Stimulated activated effector memory CD8-positive, alpha-beta T cell treated with anti-CD3 and anti-CD28 coated beads, Interleukin-12 subunit alpha, Interleukin-12 subunit beta, amount 100 ng/mL, for 72 hours (primary cell): Measurements from ENCODE around the gene WNT11.

ENCODE experiments used
- ATAC-seq: fragments of 150-1000 bp; cut with Tn5 transposase; 2 replicates; pipeline ENCODE4 v1.10.0; 2021
- DNase-seq, 2 donors: peaks; one replicate each; pipeline ENCODE4 v3.0.0; 2021 to 2022; ENCODE audit warnings: low spot score in 2 of 2
- H3K27ac Mint-ChIP-seq: one replicate; pipeline ENCODE4 v1.8.0; 2022; ENCODE audit warnings: mild to moderate bottlenecking, mixed read lengths
- H3K36me3 Mint-ChIP-seq: one replicate; pipeline ENCODE4 v1.8.0; 2022; ENCODE audit warnings: mild to moderate bottlenecking, mixed read lengths
- H3K4me1 Mint-ChIP-seq: one replicate; pipeline ENCODE4 v1.8.0; 2022; ENCODE audit warnings: mixed read lengths
- H3K4me3 Mint-ChIP-seq: one replicate; pipeline ENCODE4 v1.8.0; 2022; ENCODE audit warnings: mild to moderate bottlenecking, mixed read lengths
- H3K9me3 Mint-ChIP-seq: one replicate; pipeline ENCODE4 v1.8.0; 2022; ENCODE audit warnings: mixed read lengths

WNT11 gene

DNA sequence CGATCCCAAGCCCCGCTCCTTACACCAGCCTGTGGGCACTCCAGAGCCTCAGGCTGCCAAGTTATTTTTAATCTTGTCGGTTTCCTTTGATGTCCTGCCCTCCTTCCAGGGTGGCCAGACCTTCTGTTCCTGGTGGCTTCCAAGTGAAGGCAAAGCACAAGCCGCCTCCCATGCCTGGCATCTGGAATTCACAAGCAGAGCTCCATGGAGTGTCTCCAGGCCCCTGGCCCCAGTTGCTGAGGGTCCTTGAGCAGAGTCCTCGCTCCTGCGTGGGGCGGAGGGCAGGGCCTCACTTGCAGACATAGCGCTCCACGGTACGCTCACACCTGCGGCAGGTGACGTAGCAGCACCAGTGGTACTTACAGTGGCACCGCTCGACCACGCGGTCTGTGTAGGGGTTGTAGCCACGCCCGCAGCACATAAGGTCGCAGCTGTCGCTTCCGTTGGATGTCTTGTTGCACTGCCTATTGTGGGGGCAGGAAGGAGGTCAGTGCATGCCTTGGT, 19.5 kb downstream of the WNT11 start:
- DNase-seq (no peak), ATAC-seq (no peak)
- Mint-ChIP-seq H3K4me3 (no peak overlapping the region), H3K4me1 (peaks cover 12% of the 10 kb centered on the region), H3K27ac (no peak overlapping the region), H3K9me3 (no peaks in the 10 kb centered on the region), H3K36me3 (no peaks in the 10 kb centered on the region)

DNA sequence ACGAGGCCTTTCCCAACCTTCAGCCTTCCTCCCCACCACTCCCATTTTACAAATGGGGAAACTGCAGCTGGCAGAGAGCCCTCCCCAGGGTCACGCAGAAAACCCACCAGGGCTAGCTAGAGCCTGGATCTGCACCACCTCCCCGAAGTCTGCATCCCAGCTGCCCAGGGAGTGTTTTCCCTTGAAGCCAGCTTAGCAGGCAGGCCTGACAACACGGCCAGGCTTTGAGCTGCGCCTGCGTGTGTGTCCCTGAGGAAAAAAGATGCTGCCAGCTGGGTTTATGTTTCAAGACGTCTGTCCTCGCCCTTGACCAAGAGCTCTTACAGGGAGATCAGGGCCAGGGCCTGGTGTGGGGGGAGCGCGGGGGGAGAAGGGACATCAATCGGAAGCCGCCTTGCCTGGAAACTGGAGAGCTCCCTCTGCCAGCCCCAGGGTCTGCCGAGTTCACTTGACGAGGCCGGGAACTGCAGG, 20.3 kb downstream of the WNT11 start:
- Mint-ChIP-seq H3K4me3 (no peak overlapping the region), H3K9me3 (no peaks in the 10 kb centered on the region), H3K36me3 (no peaks in the 10 kb centered on the region)

DNA sequence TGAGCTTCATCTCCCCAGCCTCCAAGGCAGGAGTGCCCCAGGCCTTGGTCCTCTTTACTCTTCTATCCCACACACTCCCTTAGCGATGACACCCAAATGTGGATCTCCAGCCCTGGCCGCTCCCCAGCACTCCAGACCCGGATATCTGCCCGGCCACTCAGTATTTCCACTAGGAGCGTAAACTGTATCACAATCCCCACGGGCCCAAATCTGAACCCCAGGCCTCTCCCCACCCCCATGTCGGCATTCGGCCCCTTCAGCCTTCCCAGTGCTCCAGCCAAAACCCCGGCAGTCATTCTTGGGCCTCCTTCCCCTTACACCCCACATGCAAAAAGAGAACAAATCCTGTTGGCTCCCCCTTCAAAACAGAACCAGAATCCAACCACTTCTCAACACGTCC, 20.8 kb downstream of the WNT11 start:
- peaks cover 7% of the 10 kb centered on the region for H3K4me1 Mint-ChIP-seq
- peak overlapping the region; percentile 35 for H3K27ac Mint-ChIP-seq
- H3K9me3 Mint-ChIP-seq: no peaks in the 10 kb centered on the region
- no peak overlapping the region for H3K4me3 Mint-ChIP-seq
- no peaks in the 10 kb centered on the region for H3K36me3 Mint-ChIP-seq
- ATAC-seq: no peak
- no peak for DNase-seq

More for the DNA sequence above, 20.3 kb downstream of the WNT11 start:
- no peak for ATAC-seq
- no peak for DNase-seq
- Mint-ChIP-seq H3K4me1 (peaks cover 7% of the 10 kb centered on the region), H3K27ac (peak overlapping the region; percentile 35)

DNA sequence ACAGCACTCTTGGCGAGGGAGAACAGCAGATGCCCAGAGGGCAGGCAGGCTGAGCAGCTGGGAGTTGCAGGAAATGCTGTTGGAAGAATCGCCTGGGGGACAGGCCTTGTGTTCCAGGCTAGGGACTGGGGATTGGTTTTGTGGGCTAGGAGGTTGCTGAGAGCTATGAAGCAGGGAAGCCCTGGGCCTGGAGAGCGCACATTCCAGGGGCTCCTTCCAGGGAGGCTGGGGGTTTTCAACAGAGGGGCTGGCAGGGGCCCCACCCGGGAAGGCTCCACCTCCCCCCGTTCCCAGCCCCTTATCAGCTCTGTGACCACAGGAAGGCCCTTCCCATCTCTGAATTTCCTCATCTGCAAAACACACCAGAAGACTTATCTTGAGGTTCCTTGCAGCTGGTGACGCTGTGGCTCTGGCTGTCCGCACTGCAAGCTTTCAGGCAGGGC, 21.7 kb downstream of the WNT11 start:
- Mint-ChIP-seq H3K4me3 (no peak overlapping the region), H3K36me3 (no peaks in the 10 kb centered on the region), H3K4me1 (peaks cover 7% of the 10 kb centered on the region), H3K9me3 (no peaks in the 10 kb centered on the region), H3K27ac (peak overlapping the region; percentile 86)
- ATAC-seq: no peak
- no peak for DNase-seq

DNA sequence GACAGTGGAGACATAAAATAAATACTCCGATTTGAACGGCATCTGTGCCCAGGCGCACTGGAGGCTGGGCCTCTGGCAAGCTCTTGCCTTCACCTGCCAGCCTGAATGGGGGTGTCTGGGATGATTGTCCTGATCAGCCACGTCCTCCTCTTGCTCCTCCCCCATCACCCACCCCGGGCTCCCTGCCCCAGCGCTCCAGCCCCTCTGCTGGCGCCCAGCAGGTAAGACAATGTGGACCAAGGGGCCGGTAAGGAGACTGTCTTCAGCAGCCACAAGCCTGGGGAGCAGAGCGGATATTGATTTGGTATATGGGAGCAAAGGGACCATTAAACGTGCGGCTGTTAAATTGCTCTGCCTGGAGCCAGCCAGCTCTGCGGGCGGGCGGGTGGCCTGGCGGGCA, 24.9 kb downstream of the WNT11 start:
- Mint-ChIP-seq H3K4me3 (no peak overlapping the region), H3K9me3 (no peaks in the 10 kb centered on the region), H3K36me3 (no peaks in the 10 kb centered on the region), H3K27ac (no peak overlapping the region), H3K4me1 (peaks cover 7% of the 10 kb centered on the region)
- ATAC-seq (no peak), DNase-seq (no peak)

DNA sequence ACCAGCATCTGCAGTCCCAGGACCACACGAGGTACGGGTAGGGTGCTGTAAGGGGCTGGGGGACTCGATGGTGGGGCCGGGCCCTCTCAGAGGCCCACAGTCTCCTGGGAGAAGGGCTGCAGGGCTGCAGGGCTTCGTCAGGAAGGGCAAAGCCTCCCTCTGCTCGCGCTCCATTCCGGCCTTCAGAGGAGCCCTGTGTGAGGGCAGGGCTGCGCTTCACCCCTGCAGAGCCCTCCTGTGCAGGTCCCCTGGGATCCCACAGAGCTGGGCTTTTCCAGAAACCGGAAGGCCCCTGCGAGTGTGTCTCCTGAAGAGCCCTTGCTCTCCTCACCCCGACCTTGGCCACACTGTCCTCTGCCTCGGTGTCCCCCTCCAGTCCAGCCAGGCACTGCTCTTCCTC, 27.2 kb downstream of the WNT11 start:
- H3K9me3 Mint-ChIP-seq: no peaks in the 10 kb centered on the region
- peaks cover 12% of the 10 kb centered on the region for H3K4me1 Mint-ChIP-seq
- no peaks in the 10 kb centered on the region for H3K36me3 Mint-ChIP-seq
- ATAC-seq (no peak), DNase-seq (no peak)
- no peak overlapping the region for H3K4me3 Mint-ChIP-seq
- peak overlapping the region; percentile 58 for H3K27ac Mint-ChIP-seq

DNA sequence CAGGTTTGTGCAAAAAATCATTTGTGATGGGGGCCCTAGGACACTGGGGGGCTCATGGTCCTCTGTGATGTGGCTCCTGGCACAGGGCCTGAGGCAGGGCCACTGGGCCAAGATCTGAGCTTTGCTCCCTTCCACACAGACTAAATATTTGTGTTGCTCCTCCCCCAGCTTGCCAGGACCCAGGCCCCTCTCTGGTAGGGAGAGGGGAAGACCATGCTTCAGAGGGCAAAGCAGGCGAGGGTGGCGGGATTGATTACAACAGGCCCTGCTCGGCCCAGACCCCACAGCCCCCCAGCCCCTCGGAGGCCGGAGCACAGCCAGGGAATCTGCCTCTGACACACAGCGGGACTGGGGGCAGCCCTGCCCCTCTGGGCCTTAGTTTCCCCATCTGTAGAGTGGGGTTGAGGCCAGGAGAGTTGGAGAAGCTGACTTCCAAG, 29.0 kb downstream of the WNT11 start:
- no peak overlapping the region for H3K4me3 Mint-ChIP-seq
- H3K9me3 Mint-ChIP-seq: no peaks in the 10 kb centered on the region
- H3K4me1 Mint-ChIP-seq: peaks cover 24% of the 10 kb centered on the region
- ATAC-seq (no peak), DNase-seq (no peak)
- no peaks in the 10 kb centered on the region for H3K36me3 Mint-ChIP-seq
- H3K27ac Mint-ChIP-seq: no peak overlapping the region

DNA sequence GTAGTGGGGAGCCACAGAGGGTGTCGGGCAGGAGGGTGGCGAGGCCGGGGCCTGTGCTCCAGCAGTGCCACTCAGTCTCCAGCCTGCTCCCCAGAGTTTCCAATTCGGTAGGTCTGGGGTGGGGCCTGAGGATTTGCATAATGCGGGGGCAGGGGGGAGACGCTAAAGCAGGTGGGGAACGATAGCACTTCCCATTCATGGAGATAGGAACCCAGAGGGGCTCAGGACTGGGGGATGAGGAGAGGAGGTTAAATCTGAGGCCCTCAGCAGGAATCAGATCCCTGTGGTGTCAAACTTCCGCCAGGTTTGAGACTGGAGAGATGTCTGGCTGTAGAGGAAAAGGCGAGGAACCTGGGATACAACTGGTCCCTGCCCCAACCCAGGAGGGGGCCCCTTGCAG, 29.8 kb downstream of the WNT11 start:
- peaks cover 24% of the 10 kb centered on the region for H3K4me1 Mint-ChIP-seq
- no peaks in the 10 kb centered on the region for H3K36me3 Mint-ChIP-seq
- no peaks in the 10 kb centered on the region for H3K9me3 Mint-ChIP-seq
- DNase-seq (no peak), ATAC-seq (no peak)
- H3K4me3 Mint-ChIP-seq: no peak overlapping the region
- H3K27ac Mint-ChIP-seq: peak overlapping the region; percentile 85

DNA sequence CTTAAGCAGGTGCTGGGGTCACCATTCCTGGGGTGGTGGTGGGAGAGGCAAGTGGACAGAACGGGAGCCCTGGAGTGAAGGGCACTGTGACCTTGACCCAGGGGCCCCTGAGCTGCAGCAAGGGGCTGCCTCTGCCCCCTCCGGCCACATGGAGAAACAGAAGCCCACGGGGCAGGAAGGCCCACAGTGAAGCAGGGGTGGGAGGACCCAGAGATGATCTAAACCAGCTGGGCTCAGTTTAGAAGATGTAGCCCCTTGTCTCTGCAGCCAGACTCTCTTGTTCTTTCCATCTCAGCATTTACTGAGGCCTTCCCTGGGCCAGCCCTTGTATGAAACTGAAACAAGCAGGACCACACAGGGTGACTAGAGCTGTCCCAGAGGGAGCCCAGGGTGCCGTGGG, 30.5 kb downstream of the WNT11 start:
- no peak for ATAC-seq
- H3K27ac Mint-ChIP-seq: peak overlapping the region; percentile 85
- no peak overlapping the region for H3K4me3 Mint-ChIP-seq
- H3K36me3 Mint-ChIP-seq: no peaks in the 10 kb centered on the region
- DNase-seq: no peak
- no peaks in the 10 kb centered on the region for H3K9me3 Mint-ChIP-seq
- H3K4me1 Mint-ChIP-seq: peaks cover 24% of the 10 kb centered on the region

DNA sequence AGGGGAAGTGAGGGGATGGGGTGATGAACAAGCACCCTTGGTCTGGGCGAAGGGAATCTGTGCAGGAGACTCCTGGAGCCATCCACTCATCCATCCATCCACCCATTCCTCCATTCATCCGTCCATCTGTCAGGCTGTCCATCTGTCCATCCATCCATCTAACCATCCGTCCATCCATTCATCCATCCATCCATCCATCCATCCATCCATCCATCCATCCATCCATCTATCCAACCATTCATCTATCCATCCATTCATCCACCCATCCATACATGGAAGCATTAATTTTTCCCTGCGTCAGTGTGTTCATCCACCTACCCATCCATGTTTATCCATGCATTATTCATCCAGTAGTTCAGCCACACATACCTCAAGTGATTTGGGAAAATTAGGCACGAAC, 32.0 kb downstream of the WNT11 start:
- DNase-seq: no peak
- no peak overlapping the region for H3K27ac Mint-ChIP-seq
- H3K4me3 Mint-ChIP-seq: no peak overlapping the region
- H3K36me3 Mint-ChIP-seq: no peaks in the 10 kb centered on the region
- H3K4me1 Mint-ChIP-seq: peaks cover 24% of the 10 kb centered on the region
- no peak for ATAC-seq
- no peaks in the 10 kb centered on the region for H3K9me3 Mint-ChIP-seq

DNA sequence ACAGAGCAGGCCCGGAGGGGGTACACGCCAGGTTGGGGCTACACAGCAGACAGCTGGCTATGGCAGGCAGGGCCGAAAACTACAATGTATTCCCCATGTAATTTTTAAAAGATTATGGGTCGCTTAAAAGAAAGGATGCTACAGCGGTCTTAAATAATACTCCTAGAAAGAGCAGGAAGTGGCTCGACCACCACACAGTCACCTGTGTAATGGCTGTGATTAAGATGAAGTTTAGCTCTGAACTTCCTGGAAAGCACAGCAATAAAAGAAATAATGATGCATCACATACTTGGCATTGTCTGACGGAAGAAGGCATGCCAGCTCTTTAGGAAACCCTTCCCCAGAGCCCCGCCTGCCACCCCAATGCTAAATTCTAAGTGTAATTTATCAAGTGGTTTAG, 32.6 kb downstream of the WNT11 start:
- no peaks in the 10 kb centered on the region for H3K9me3 Mint-ChIP-seq
- H3K36me3 Mint-ChIP-seq: no peaks in the 10 kb centered on the region
- DNase-seq (no peak), ATAC-seq (peak; percentile 62)
- H3K4me3 Mint-ChIP-seq: no peak overlapping the region
- H3K27ac Mint-ChIP-seq: peak overlapping the region; percentile 56
- H3K4me1 Mint-ChIP-seq: peaks cover 24% of the 10 kb centered on the region

DNA sequence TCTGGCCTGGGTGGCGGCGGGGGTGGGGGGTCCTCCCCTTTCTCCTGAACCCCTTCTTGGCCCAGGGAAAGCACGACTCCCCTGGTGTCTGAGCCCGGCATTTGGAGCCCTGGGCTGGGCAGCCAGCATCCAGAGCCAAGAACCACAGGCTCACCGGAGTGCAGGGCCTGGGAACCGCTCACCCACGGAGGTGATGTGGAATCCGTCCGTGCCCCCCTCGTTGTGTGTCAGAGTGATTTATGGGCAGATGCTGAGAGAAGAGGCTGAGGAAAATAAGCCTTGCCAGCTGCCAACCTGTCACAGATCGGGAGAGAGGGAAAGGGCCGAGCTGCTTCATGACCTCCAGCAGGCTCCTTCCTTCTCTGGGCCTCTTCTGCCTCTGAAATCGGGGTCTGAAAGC, 33.7 kb downstream of the WNT11 start:
- Mint-ChIP-seq H3K4me3 (no peak overlapping the region), H3K27ac (peak overlapping the region; percentile 56), H3K9me3 (no peaks in the 10 kb centered on the region), H3K36me3 (no peaks in the 10 kb centered on the region), H3K4me1 (peaks cover 24% of the 10 kb centered on the region)
- ATAC-seq (no peak), DNase-seq (no peak)

DNA sequence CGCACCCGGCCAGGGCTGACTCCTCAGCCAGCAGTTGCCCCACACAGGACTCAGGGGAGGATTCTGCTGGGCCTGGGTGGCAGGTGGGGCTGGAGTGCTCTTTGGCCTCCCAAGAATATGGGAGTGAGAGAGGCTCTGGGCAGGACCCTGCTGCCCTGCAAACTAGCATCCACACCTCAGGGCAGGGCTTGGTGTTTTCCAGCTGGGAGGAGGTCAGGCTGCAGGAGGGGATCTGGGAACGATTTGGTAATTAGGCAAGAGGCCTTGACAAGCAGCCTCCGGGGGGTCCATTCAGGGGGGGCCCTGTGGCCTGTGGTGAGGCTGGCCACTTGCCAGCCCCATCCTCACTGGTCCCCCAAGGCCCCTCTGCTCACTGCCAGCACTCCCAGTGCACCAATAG, 35.8 kb downstream of the WNT11 start:
- Mint-ChIP-seq H3K27ac (no peak overlapping the region), H3K4me1 (peaks cover 34% of the 10 kb centered on the region), H3K4me3 (no peak overlapping the region), H3K9me3 (no peaks in the 10 kb centered on the region), H3K36me3 (no peaks in the 10 kb centered on the region)
- ATAC-seq: no peak
- DNase-seq: no peak

DNA sequence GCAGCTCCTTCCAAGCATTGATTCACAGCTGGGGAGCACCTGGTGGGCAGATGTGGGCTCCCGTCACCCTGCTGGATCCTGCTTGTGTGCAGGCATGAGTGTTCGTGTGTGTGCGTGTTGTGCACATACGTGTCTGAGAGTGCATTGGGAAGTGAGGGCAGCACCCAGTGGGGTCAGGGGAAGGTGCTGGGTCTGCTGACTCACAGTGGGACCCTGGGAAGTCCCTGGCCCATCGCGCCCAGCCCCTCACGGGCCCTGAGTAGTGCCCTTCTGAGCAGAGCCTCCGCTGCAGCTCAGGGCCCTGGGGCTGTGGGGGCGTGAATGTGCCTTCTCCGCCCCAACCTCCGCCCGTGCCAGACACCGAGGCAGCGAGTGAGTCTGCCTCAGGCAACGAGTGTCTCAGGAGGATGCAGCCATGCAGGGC, 36.8 kb downstream of the WNT11 start:
- Mint-ChIP-seq H3K9me3 (no peaks in the 10 kb centered on the region), H3K27ac (no peak overlapping the region), H3K4me1 (peaks cover 32% of the 10 kb centered on the region), H3K36me3 (no peaks in the 10 kb centered on the region), H3K4me3 (no peak overlapping the region)
- DNase-seq (no peak), ATAC-seq (peak; percentile 2)

DNA sequence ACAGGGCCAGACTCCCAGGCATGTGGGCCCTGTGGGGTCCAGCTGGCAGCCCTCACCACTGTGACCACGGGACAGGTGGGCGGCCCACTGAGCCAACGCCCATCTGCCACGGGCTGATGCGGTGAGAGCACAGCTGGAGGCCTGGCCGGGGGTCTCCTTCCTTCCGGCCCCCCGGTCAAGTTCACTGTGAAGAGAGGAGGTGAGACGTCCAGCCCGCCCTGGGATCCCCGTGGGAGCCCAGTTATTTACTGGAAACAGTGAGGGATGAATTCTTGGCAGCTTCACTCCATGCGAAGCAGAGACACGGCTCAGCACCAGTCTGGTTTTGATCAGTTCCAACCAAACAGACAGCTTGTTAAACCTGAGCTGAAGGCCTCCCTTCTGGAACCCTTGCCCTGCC, 38.7 kb downstream of the WNT11 start:
- peaks cover 16% of the 10 kb centered on the region for H3K4me1 Mint-ChIP-seq
- ATAC-seq (no peak), DNase-seq (no peak)
- H3K36me3 Mint-ChIP-seq: no peaks in the 10 kb centered on the region
- no peak overlapping the region for H3K4me3 Mint-ChIP-seq
- peak overlapping the region; percentile 73 for H3K27ac Mint-ChIP-seq
- H3K9me3 Mint-ChIP-seq: no peaks in the 10 kb centered on the region

DNA sequence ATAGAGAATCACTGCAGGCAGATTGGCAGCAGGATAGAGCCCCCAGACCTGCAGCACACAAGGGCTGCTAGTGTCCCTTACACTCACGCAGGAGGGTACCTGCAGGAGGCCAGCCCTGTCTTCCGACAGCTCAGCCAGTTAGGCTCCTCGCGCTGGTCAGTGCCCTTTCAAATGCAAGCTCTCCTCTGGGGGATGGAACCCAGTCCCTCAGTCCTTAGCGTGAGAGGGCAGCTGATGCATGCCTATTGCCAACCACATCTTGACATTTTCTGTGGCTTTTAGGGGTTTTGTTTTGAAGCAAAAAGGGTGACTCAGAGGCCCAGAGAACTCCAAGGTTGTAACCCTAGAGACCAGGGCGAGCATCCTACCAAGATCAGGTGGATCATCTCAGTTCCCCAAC, 40.0 kb downstream of the WNT11 start:
- peak overlapping the region; percentile 73 for H3K27ac Mint-ChIP-seq
- no peaks in the 10 kb centered on the region for H3K9me3 Mint-ChIP-seq
- no peaks in the 10 kb centered on the region for H3K36me3 Mint-ChIP-seq
- DNase-seq: peak in 1 of 2 donors; percentile 75
- ATAC-seq: peak; percentile 93
- no peak overlapping the region for H3K4me3 Mint-ChIP-seq
- peaks cover 22% of the 10 kb centered on the region for H3K4me1 Mint-ChIP-seq
